ENCODE data around the gene ARHGAP4. TPM values are rescaled to one million over a fixed set of nuclear protein-coding genes. Genes with fewer than 3 reads are reported as not detected.

The ARHGAP4 gene
- total RNA-seq, 1 donor from 2014 or later = 94.3 TPM

GRCh38 chrX:153874366-153875125 is 51.5 kb downstream of the ARHGAP4 start:
- no peaks in the 10 kb centered on the region for H3K36me3 ChIP-seq
- H3K4me3 ChIP-seq = no peak overlapping the region
- no peaks in the 10 kb centered on the region for H3K4me1 ChIP-seq
- intact Hi-C loops (cut with DNase I) = no loop called here
- H3K27ac ChIP-seq = no peak overlapping the region
- H3K9me3 ChIP-seq = no peaks in the 10 kb centered on the region
- no peaks in the 10 kb centered on the region for H3K27me3 ChIP-seq
- no peak for DNase-seq (ENCODE audit: low spot score in 2 of 2)
- TF ChIP-seq CTCF (IDR thresholded peaks at IDR 0.05) = no peak

- Histone ChIP-seq H3K9me3 (no peaks in the 10 kb centered on the region), H3K27ac (no peak overlapping the region), H3K27me3 (no peaks in the 10 kb centered on the region), H3K36me3 (no peaks in the 10 kb centered on the region), H3K4me1 (no peaks in the 10 kb centered on the region), H3K4me3 (no peak overlapping the region)
- intact Hi-C loops (cut with DNase I) = no loop called here
- no peak for DNase-seq (ENCODE audit: low spot score in 2 of 2)
- no peak for TF ChIP-seq CTCF (IDR thresholded peaks at IDR 0.05)
Measured at GRCh38 chrX:153874085-153874365, 52.0 kb downstream of the ARHGAP4 start.

GRCh38 chrX:153873282-153874084 is 52.6 kb downstream of the ARHGAP4 start:
- H3K9me3 ChIP-seq = no peaks in the 10 kb centered on the region
- DNase-seq (ENCODE audit: low spot score in 2 of 2) = no peak
- no peak overlapping the region for H3K4me3 ChIP-seq
- H3K27ac ChIP-seq = no peak overlapping the region
- H3K36me3 ChIP-seq = no peaks in the 10 kb centered on the region
- H3K4me1 ChIP-seq = no peaks in the 10 kb centered on the region
- no peak for TF ChIP-seq CTCF (IDR thresholded peaks at IDR 0.05)
- no peaks in the 10 kb centered on the region for H3K27me3 ChIP-seq
- intact Hi-C loops (cut with DNase I) = no loop called here

- Histone ChIP-seq H3K27me3 (no peaks in the 10 kb centered on the region), H3K9me3 (no peaks in the 10 kb centered on the region), H3K36me3 (no peaks in the 10 kb centered on the region), H3K27ac (no peak overlapping the region), H3K4me1 (no peaks in the 10 kb centered on the region), H3K4me3 (no peak overlapping the region)
- intact Hi-C loops (cut with DNase I) = no loop called here
- no peak for DNase-seq (ENCODE audit: low spot score in 2 of 2)
- no peak for TF ChIP-seq CTCF (IDR thresholded peaks at IDR 0.05)
Measured at GRCh38 chrX:153871946-153872878, 53.9 kb downstream of the ARHGAP4 start.

- TF ChIP-seq CTCF (IDR thresholded peaks at IDR 0.05) = no peak
- H3K27me3 ChIP-seq = no peaks in the 10 kb centered on the region
- no peaks in the 10 kb centered on the region for H3K9me3 ChIP-seq
- H3K36me3 ChIP-seq = no peaks in the 10 kb centered on the region
- H3K4me3 ChIP-seq = no peak overlapping the region
- no peaks in the 10 kb centered on the region for H3K4me1 ChIP-seq
- intact Hi-C loops (cut with DNase I) = no loop called here
- no peak for DNase-seq (ENCODE audit: low spot score in 2 of 2)
- H3K27ac ChIP-seq = no peak overlapping the region
Measured at GRCh38 chrX:153871451-153871850, 54.6 kb downstream of the ARHGAP4 start.
